ENCODE results near the gene FNBP1L. TPM values are rescaled to one million over a fixed set of nuclear protein-coding genes. Genes with fewer than 3 reads are reported as not detected.

Gene FNBP1L
- total and polyA plus RNA-seq, 10 of the 15 experiments (the other 5 are each of a cell fraction or from before 2014, with no cell fraction given) = 0.02 to 0.12 (median 0.07) TPM; not detected in 4

DNA sequence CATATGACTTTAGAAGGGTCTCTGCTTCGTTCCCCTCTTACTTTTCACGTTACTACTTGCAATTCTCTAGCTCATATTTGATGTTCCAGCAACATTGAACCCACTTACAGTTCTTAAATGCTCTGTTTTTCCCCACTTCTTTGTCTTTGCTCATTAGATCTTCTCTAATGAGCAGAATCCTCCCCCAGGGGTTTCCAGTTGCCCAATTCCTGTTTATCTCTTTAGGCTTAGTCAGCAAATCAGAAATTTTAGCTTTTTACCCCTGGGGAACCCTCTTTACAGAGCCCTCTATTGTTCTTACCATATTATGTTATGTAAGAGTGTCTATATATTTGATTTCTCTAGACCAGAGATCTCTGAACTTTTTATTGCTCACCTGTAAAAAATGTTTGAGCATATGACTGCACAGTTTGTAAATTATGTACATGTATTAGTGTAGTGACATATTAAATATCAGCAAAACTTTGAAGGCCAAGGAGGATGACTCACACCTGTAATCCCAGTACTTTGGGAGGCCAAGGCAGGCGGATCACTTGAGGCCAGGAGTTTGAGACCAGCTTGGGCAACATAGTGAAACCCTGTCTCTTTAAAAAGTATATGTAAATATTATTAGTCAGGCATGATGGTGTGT lies 71.4 kb downstream of the FNBP1L start (continued):
- no peak for TF ChIP-seq RAD21 (IDR thresholded peaks at IDR 0.05; ENCODE audit: insufficient read depth, low read depth, low read length)

DNA sequence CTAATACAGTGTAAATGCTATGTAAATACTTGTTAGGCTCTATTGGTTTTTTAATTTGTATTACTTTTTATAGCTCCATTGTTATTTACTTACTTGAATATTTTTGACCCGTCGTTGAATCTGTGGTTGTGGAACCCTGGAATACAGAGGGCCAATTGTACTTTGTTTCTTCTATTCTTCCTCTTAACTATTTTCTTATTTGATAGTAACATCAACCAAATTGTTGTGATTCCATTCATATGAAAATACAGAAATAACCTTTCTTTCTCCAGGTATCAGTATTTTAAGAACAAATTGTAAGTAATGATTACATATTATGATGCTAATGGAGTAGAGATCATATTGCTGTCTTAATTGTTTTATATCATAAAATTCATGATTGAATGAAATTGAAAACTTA lies 73.7 kb downstream of the FNBP1L start:
- ChIA-PET SMC1A (ENCODE audit: uncharacterized antibody, unreplicated experiment) (interaction anchor here (1.0 to 1.1 kb wide), 2 partner anchors 13 to 217 kb away, joined by 3 read pairs; no protein-coding TSS in a partner anchor), POLR2A (no interaction called here), RAD21 (ENCODE audit: unreplicated experiment) (no interaction called here), CTCF (no interaction called here)
- H3K4me1 ChIP-seq (ENCODE audit: control insufficient read depth, insufficient read depth, low read length) = no peaks in the 10 kb centered on the region
- in situ Hi-C loops (cut with MboI) (no loop called here), intact Hi-C loops (cut with micrococcal nuclease; ENCODE audit: unreplicated experiment) (no loop called here)
- no peaks in the 10 kb centered on the region for H3K27me3 ChIP-seq (replicated peaks in 1 of 2; ENCODE audit: control insufficient read depth in 2 of 2, insufficient read depth in 2 of 2, low read length in 1 of 2)
- H3K4me2 ChIP-seq (ENCODE audit: control insufficient read depth, insufficient read depth) = no peak overlapping the region
- DNase-seq (ENCODE audit: low read depth, low spot score) (no peak), FAIRE-seq (no peak), ATAC-seq (no peak)
- H3K27ac ChIP-seq (ENCODE audit: control insufficient read depth, insufficient read depth) = no peak overlapping the region
- H3K9ac ChIP-seq (ENCODE audit: control insufficient read depth, insufficient read depth, low read length) = no peak overlapping the region
- H3K36me3 ChIP-seq (ENCODE audit: control insufficient read depth in 2 of 2, insufficient read depth in 2 of 2, low read length in 1 of 2) = no peaks in the 10 kb centered on the region
- no peak overlapping the region for H2AFZ ChIP-seq (ENCODE audit: control insufficient read depth, low read depth, low read length)
- TF ChIP-seq, protein P1, sequence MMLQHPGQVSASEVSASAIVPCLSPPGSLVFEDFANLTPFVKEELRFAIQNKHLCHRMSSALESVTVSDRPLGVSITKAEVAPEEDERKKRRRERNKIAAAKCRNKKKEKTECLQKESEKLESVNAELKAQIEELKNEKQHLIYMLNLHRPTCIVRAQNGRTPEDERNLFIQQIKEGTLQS (IDR thresholded peaks at IDR 0.05; ENCODE audit: borderline replicate concordance, extremely low read depth, low read depth, low read length) = no peak
- TF ChIP-seq TAF1 (IDR thresholded peaks at IDR 0.05; ENCODE audit: borderline replicate concordance, low read depth, low read length) = no peak
- BruUV-seq (replicated peaks) = no TSS peak
- H3K4me3 ChIP-seq = no peak overlapping the region
- no peaks in the 10 kb centered on the region for H4K20me1 ChIP-seq (ENCODE audit: control insufficient read depth, insufficient read depth)
- 0% methylated on average over 2 of the region's 2 CpGs for WGBS (ENCODE audit: insufficient coverage, insufficient replicate concordance, low lambda C conversion rate, missing lambda C conversion rate)
- H3K79me2 ChIP-seq (ENCODE audit: control insufficient read depth, insufficient read depth, low read length) = no peaks in the 10 kb centered on the region
- no peaks in the 10 kb centered on the region for H3K9me3 ChIP-seq (replicated peaks; ENCODE audit: control insufficient read depth, insufficient read depth, low read length)

DNA sequence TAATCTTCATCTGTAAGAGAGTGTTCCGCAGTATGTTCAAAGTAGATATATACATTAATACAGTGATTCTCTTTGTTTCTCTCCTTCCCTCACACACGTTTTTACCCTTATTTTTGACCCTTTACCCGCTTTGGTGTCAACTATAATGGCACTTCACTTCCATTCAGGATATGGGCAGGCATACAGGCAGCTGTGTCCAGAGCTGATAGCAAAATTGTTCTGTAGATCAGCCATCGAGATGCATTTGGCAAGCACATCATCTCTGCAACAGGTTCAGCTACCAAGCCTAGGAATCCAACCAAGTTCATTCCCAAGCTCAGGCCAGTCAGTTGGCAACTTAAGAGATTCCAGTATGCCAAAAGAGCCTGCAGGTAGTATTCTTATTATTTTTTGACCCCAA lies 74.8 kb downstream of the FNBP1L start:
- in situ Hi-C loops (cut with MboI) = no loop called here
- ChIA-PET RAD21 (ENCODE audit: unreplicated experiment) (no interaction called here), POLR2A (no interaction called here), CTCF (no interaction called here), SMC1A (ENCODE audit: uncharacterized antibody, unreplicated experiment) (interaction anchor here (1.1 kb wide), 1 partner anchor 14 kb away, joined by 3 read pairs; no protein-coding TSS in a partner anchor)
- Histone ChIP-seq H3K79me2 (ENCODE audit: control insufficient read depth, insufficient read depth, low read length) (no peaks in the 10 kb centered on the region), H3K9ac (ENCODE audit: control insufficient read depth, insufficient read depth, low read length) (no peak overlapping the region), H3K36me3 (ENCODE audit: control insufficient read depth in 2 of 2, insufficient read depth in 2 of 2, low read length in 1 of 2) (no peaks in the 10 kb centered on the region), H3K27ac (ENCODE audit: control insufficient read depth, insufficient read depth) (no peak overlapping the region), H3K4me3 (no peak overlapping the region), H4K20me1 (ENCODE audit: control insufficient read depth, insufficient read depth) (no peaks in the 10 kb centered on the region), H3K27me3 (replicated peaks in 1 of 2; ENCODE audit: control insufficient read depth in 2 of 2, insufficient read depth in 2 of 2, low read length in 1 of 2) (no peaks in the 10 kb centered on the region), H3K4me1 (ENCODE audit: control insufficient read depth, insufficient read depth, low read length) (no peaks in the 10 kb centered on the region), H2AFZ (ENCODE audit: control insufficient read depth, low read depth, low read length) (no peak overlapping the region), H3K4me2 (ENCODE audit: control insufficient read depth, insufficient read depth) (no peak overlapping the region), H3K9me3 (replicated peaks; ENCODE audit: control insufficient read depth, insufficient read depth, low read length) (no peaks in the 10 kb centered on the region)
- no peak for ATAC-seq
- intact Hi-C loops (cut with micrococcal nuclease; ENCODE audit: unreplicated experiment) = no loop called here
- WGBS (ENCODE audit: insufficient coverage, insufficient replicate concordance, low lambda C conversion rate, missing lambda C conversion rate) = 36% methylated on average over 4 of the region's 4 CpGs
- no TSS peak for BruUV-seq (replicated peaks)
- no peak for FAIRE-seq
- DNase-seq (ENCODE audit: low read depth, low spot score) = no peak
- TF ChIP-seq EED (IDR thresholded peaks at IDR 0.05; ENCODE audit: low read depth) = no peak
- TF ChIP-seq EZH2 (IDR thresholded peaks at IDR 0.05; ENCODE audit: borderline replicate concordance, control insufficient read depth, low read depth, low read length) = no peak
- TF ChIP-seq JUND (IDR thresholded peaks at IDR 0.05; ENCODE audit: low read depth, low read length) = no peak
- TF ChIP-seq, protein P2, sequence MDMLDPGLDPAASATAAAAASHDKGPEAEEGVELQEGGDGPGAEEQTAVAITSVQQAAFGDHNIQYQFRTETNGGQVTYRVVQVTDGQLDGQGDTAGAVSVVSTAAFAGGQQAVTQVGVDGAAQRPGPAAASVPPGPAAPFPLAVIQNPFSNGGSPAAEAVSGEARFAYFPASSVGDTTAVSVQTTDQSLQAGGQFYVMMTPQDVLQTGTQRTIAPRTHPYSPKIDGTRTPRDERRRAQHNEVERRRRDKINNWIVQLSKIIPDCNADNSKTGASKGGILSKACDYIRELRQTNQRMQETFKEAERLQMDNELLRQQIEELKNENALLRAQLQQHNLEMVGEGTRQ (IDR thresholded peaks at IDR 0.05; ENCODE audit: borderline replicate concordance, low read depth, low read length) = no peak
- no peak for TF ChIP-seq POU2F2 (IDR thresholded peaks at IDR 0.05; ENCODE audit: borderline replicate concordance, low read depth, low read length)
- TF ChIP-seq SP1 (IDR thresholded peaks at IDR 0.05; ENCODE audit: low read depth, low read length) = no peak
- TF ChIP-seq PAX8 (IDR thresholded peaks at IDR 0.05) = no peak
- TF ChIP-seq CBX5 (IDR thresholded peaks at IDR 0.05; ENCODE audit: low read depth) = no peak
- TF ChIP-seq TAF1 (IDR thresholded peaks at IDR 0.05; ENCODE audit: borderline replicate concordance, low read depth, low read length) = no peak

Data from GM12878 (cell line).